Measurements from ENCODE around the gene ZNF367. TPM values are rescaled to one million over a fixed set of nuclear protein-coding genes. Genes with fewer than 3 reads are reported as not detected.
A peak's percentile ranks its signal among the peaks of the same experiment; 100 is the strongest.
"Not testable (repeated sequence)": the region's sequence is repeated elsewhere in the genome, so short reads cannot be mapped to it uniquely, and the experiment has no call there.

Gene ZNF367
- total RNA-seq, 4 donors from 2014 or later: 2.5 to 4.3 (median 3.1) TPM

- WGBS, 2 donors: 95 to 97% methylated on average over 6 of the region's 6 CpGs
- no peak for DNase-seq (ENCODE audit: low spot score in 2 of 2)
- no peak for TF ChIP-seq CTCF (IDR thresholded peaks at IDR 0.05)
- TF ChIP-seq EP300 (IDR thresholded peaks at IDR 0.05): no peak
- TF ChIP-seq POLR2A (IDR thresholded peaks at IDR 0.05): no peak
- H3K4me1 ChIP-seq: no peaks in the 10 kb centered on the region
- peaks cover 6 to 83% (median 13%) of the 10 kb centered on the region in 3 donors for H3K36me3 ChIP-seq
- no peak overlapping the region for H3K4me3 ChIP-seq
- H3K9me3 ChIP-seq: no peaks in the 10 kb centered on the region
- H3K27me3 ChIP-seq: no peaks in the 10 kb centered on the region
- H3K27ac ChIP-seq: no peak overlapping the region
Measured at GRCh38 chr9:96361668-96362067, 56.5 kb downstream of the ZNF367 start.

- no peak overlapping the region for H3K4me3 ChIP-seq
- H3K9me3 ChIP-seq: no peaks in the 10 kb centered on the region
- no peak overlapping the region for H3K27ac ChIP-seq
- peaks cover 6 to 88% (median 13%) of the 10 kb centered on the region in 3 donors for H3K36me3 ChIP-seq
- 83 to 94% methylated on average over 2 of the region's 2 CpGs for WGBS, 2 donors
- DNase-seq (ENCODE audit: low spot score in 2 of 2): no peak
- H3K4me1 ChIP-seq: no peaks in the 10 kb centered on the region
- no peak for TF ChIP-seq EP300 (IDR thresholded peaks at IDR 0.05)
- no peak for TF ChIP-seq POLR2A (IDR thresholded peaks at IDR 0.05)
- TF ChIP-seq CTCF (IDR thresholded peaks at IDR 0.05): no peak
- H3K27me3 ChIP-seq: no peaks in the 10 kb centered on the region
Measured at GRCh38 chr9:96360976-96361375, 57.2 kb downstream of the ZNF367 start.

GRCh38 chr9:96360523-96360922 is 57.6 kb downstream of the ZNF367 start:
- peaks cover 6 to 89% (median 13%) of the 10 kb centered on the region in 3 donors for H3K36me3 ChIP-seq
- 95 to 97% methylated on average over 6 of the region's 6 CpGs for whole genome bisulfite sequencing, 2 donors
- H3K27me3 ChIP-seq; H3K4me3 ChIP-seq; H3K27ac ChIP-seq; H3K9me3 ChIP-seq; H3K4me1 ChIP-seq; DNase-seq (ENCODE audit: low spot score in 2 of 2): not testable (repeated sequence)

- peaks cover 0 to 9% (median 0%) of the 10 kb centered on the region in 4 donors for H3K9me3 ChIP-seq
- no peaks in the 10 kb centered on the region for H3K27me3 ChIP-seq
- no peak for DNase-seq (ENCODE audit: low spot score in 2 of 2)
- no peak overlapping the region for H3K4me3 ChIP-seq
- TF ChIP-seq EP300 (IDR thresholded peaks at IDR 0.05) (no peak), POLR2A (IDR thresholded peaks at IDR 0.05) (no peak), CTCF (IDR thresholded peaks at IDR 0.05) (no peak)
- peaks cover 0 to 76% (median 0%) of the 10 kb centered on the region in 3 donors for H3K36me3 ChIP-seq
- H3K4me1 ChIP-seq: no peaks in the 10 kb centered on the region
- 46 to 51% methylated on average over 1 of the region's 1 CpG for WGBS, 2 donors
- H3K27ac ChIP-seq: no peak overlapping the region
Measured at GRCh38 chr9:96350866-96351265, 67.3 kb downstream of the ZNF367 start.

DNA sequence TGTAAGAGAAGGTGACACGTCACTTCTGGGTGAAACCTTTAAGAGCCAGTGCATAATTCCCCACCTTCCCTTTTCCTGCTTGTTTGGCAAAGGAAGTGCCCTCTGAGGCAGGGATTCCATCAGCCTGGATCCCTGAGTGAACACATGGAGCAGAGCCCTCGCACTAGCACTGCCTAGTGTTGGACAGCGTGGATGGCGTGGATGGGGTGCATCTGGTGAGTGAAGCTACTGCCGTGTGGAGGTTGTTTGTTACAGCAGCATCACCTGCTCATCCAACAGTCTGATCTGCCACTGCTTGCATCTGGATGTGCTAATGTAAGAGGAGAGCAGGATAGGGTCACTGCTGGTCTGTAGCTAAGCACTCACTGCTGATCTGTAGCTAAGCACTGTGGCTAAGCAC is 69.9 kb downstream of the ZNF367 start:
- peaks cover 0 to 9% (median 0%) of the 10 kb centered on the region in 4 donors for H3K9me3 ChIP-seq
- no peak overlapping the region for H3K27ac ChIP-seq
- H3K36me3 ChIP-seq: peaks cover 0 to 58% (median 0%) of the 10 kb centered on the region in 3 donors
- 97 to 100% methylated on average over 5 of the region's 5 CpGs for WGBS, 2 donors
- no peak for DNase-seq (ENCODE audit: low spot score in 2 of 2)
- no peaks in the 10 kb centered on the region for H3K27me3 ChIP-seq
- H3K4me1 ChIP-seq: peaks cover 0 to 16% (median 8%) of the 10 kb centered on the region in 4 donors
- H3K4me3 ChIP-seq: no peak overlapping the region
- TF ChIP-seq CTCF (IDR thresholded peaks at IDR 0.05) (no peak), EP300 (IDR thresholded peaks at IDR 0.05) (no peak), POLR2A (IDR thresholded peaks at IDR 0.05) (no peak)

- Histone ChIP-seq H3K4me1 (peaks cover 0 to 19% (median 9%) of the 10 kb centered on the region in 4 donors), H3K4me3 (no peak overlapping the region), H3K36me3 (peaks cover 0 to 47% (median 0%) of the 10 kb centered on the region in 3 donors), H3K27me3 (no peaks in the 10 kb centered on the region), H3K9me3 (peaks cover 0 to 9% (median 0%) of the 10 kb centered on the region in 4 donors), H3K27ac (peak overlapping the region in 3 of 4 donors; percentile 54 to 84 (median 76))
- DNase-seq (ENCODE audit: low spot score in 2 of 2): no peak
- 94% methylated on average over 9 of the region's 9 CpGs for WGBS, 2 donors
- TF ChIP-seq CTCF (IDR thresholded peaks at IDR 0.05) (no peak), EP300 (IDR thresholded peaks at IDR 0.05) (no peak), POLR2A (IDR thresholded peaks at IDR 0.05) (no peak)
Measured at GRCh38 chr9:96345551-96345950, 72.6 kb downstream of the ZNF367 start.
